Sigmoid colon (tissue), 3 donors: ENCODE data around the gene ARHGEF1.

ENCODE experiments used
- CTCF ChIP-seq, 4 experiments: fragments of 450-650 bp in 3 of 4; fragments of 200-600 bp in 1 of 4; IDR thresholded peaks; one replicate each; pipeline ENCODE4 v1.5.1; 2016 to 2019; ENCODE audit warnings: antibody characterized with exemption in 4 of 4, mild to moderate bottlenecking in 3 of 4, moderate library complexity in 2 of 4
- POLR2A ChIP-seq, 2 donors: fragments of 450-650 bp; IDR thresholded peaks; one replicate each; pipeline ENCODE4 v1.6.1; 2016; ENCODE audit warnings: antibody characterized with exemption in 2 of 2, mild to moderate bottlenecking in 2 of 2, moderate library complexity in 2 of 2

GRCh38 chr19:41883821-41884733, 1.1 kb downstream of the ARHGEF1 start:
- TF ChIP-seq CTCF (IDR thresholded peaks at IDR 0.05) (no peak), POLR2A (IDR thresholded peaks at IDR 0.05) (peak; percentile 29 to 67)
